ENCODE results near the gene L3HYPDH. TPM values are rescaled to one million over a fixed set of nuclear protein-coding genes. Genes with fewer than 3 reads are reported as not detected.

L3HYPDH gene
- total and polyA plus RNA-seq, 2 donors = 11.9 to 25.1 TPM

GRCh38 chr14:59424341-59425071, 59.7 kb downstream of the L3HYPDH start:
- no peak for DNase-seq (ENCODE audit: low read depth in 6 of 9, low spot score in 9 of 9)
- Histone ChIP-seq H3K27ac (ENCODE audit: low read depth in 1 of 2, low read length in 1 of 2) (no peak overlapping the region), H3K36me3 (ENCODE audit: control insufficient read depth in 2 of 2, insufficient read depth in 2 of 2, low read length in 1 of 2) (no peaks in the 10 kb centered on the region), H3K4me3 (ENCODE audit: low read length in 2 of 2) (no peak overlapping the region), H3K9me3 (ENCODE audit: control insufficient read depth in 2 of 2, insufficient read depth in 1 of 2, low read length in 1 of 2) (no peaks in the 10 kb centered on the region), H3K4me1 (ENCODE audit: control insufficient read depth in 2 of 2, insufficient read depth in 2 of 2, low read length in 2 of 2) (no peaks in the 10 kb centered on the region), H3K27me3 (ENCODE audit: control insufficient read depth in 2 of 2, insufficient read depth in 1 of 2, low read length in 1 of 2) (no peaks in the 10 kb centered on the region)
- whole genome bisulfite sequencing = 95% methylated on average over 4 of the region's 4 CpGs

Other genes starting within 250 kb of the L3HYPDH start
- gene GPR135, start 19.0 kb downstream of the L3HYPDH start, total RNA-seq = 0.38 TPM
- 0.52 TPM for gene GPR135, start 19.0 kb downstream of the L3HYPDH start, polyA plus RNA-seq
- 32.0 TPM for gene JKAMP, start 109 bp upstream of the L3HYPDH start, total RNA-seq
- gene JKAMP, start 109 bp upstream of the L3HYPDH start, polyA plus RNA-seq = 51.3 TPM
- not detected for gene CCDC175, start 92.4 kb upstream of the L3HYPDH start, total RNA-seq
- gene CCDC175, start 92.4 kb upstream of the L3HYPDH start, polyA plus RNA-seq = not detected